Right lobe of liver (tissue), 6 donors: ENCODE data around the gene CCNQ. TPM values are rescaled to one million over a fixed set of nuclear protein-coding genes. Genes with fewer than 3 reads are reported as not detected.
A peak's percentile ranks its signal among the peaks of the same experiment; 100 is the strongest.

ENCODE experiments used
- ATAC-seq, 4 donors: fragments of 200-7000 bp; cut with Tn5 transposase; one replicate each; pipeline ENCODE4 v1.9.1; 2020; ENCODE audit warnings: mild to moderate bottlenecking in 4 of 4, moderate library complexity in 4 of 4
- DNase-seq, 3 donors: peaks; one replicate each; pipeline ENCODE4 v3.0.0-alpha.2; 2020
- H3K27ac ChIP-seq, 3 donors: fragments of 200-600 bp; one replicate each; pipeline ENCODE4 v1.8.0; 2022
- H3K27me3 ChIP-seq, 2 donors: fragments of 200-600 bp; one replicate each; pipeline ENCODE4 v1.8.0; 2022
- H3K36me3 ChIP-seq, 4 donors: fragments of 200-600 bp; sonication (generic) in 1 of 4; one replicate each; pipeline versions ENCODE4 v1.5.1 to v1.8.0; 2017 to 2022; ENCODE audit warnings: control low read depth in 1 of 4
- H3K4me1 ChIP-seq, 4 donors: fragments of 200-600 bp; sonication (generic) in 1 of 4; one replicate each; pipeline versions ENCODE4 v1.5.1 to v1.8.0; 2017 to 2022; ENCODE audit warnings: control low read depth in 1 of 4
- H3K4me3 ChIP-seq, 3 donors: fragments of 200-600 bp; one replicate each; pipeline ENCODE4 v1.8.0; 2022
- H3K9me3 ChIP-seq, 4 donors: fragments of 200-600 bp; sonication (generic) in 1 of 4; one replicate each; pipeline versions ENCODE4 v1.5.1 to v1.8.0; 2017 to 2022; ENCODE audit warnings: control low read depth in 1 of 4
- POLR2A ChIP-seq: fragments of 450-650 bp; IDR thresholded peaks from one replicate; pipeline ENCODE4 v1.6.1; 2017; ENCODE audit warnings: antibody characterized with exemption, mild to moderate bottlenecking
- WGBS: methylation state at CpG from one replicate; pipeline ENCODE4 v1.1.6; 2018; ENCODE audit warnings: low coverage, low lambda C conversion rate; ENCODE audit not compliant: insufficient coverage; ENCODE audit errors: missing lambda C conversion rate; 5-methylcytosine and 5-hydroxymethylcytosine counted together
- intact Hi-C, 2 donors: fragments of 100-400 bp; cut with DNase I; formaldehyde crosslinking; loops; one replicate each; pipeline versions ENCODE4 v1.11.2 to v1.14.1; 2022
- total RNA-seq, 6 experiments: library from RNA; depleted of rRNA in 2 of 6; stranded (reverse); fragments of >200 nt in 2 of 6; fragmentation: NEBNext Ultra II Directional in 3 of 6; extraction: Animal tissue kit (Norgen Biotek cat#: 25700) in 3 of 6; gene quantifications; one replicate each; pipeline versions ENCODE4 v1.1.0 to v1.2.4, GENCODE V29; 2016 to 2023
- TF ChIP-seq, protein P1 (sequence below), 4 donors: fragments of 200-600 bp in 3 of 4; fragments of 450-650 bp in 1 of 4; IDR thresholded peaks; one replicate each; pipeline versions ENCODE4 v1.5.1 to v1.8.0; 2016 to 2022; ENCODE audit warnings: antibody characterized with exemption in 4 of 4, mild to moderate bottlenecking in 2 of 4
- donor health status: DM: no; HTN: yes; CAD: no.
- donor health status: DM: no; HTN: no; CAD: no.
- donor health status: DM: no; HTN: no; CAD: no.
- donor health status: DM: no; HTN: yes; CAD: no.
- donor health status: DM: no; HTN: yes; CAD: no.

CCNQ gene
- total RNA-seq, 6 experiments from 2014 or later = 5.6 to 14.0 (median 7.5) TPM

DNA sequence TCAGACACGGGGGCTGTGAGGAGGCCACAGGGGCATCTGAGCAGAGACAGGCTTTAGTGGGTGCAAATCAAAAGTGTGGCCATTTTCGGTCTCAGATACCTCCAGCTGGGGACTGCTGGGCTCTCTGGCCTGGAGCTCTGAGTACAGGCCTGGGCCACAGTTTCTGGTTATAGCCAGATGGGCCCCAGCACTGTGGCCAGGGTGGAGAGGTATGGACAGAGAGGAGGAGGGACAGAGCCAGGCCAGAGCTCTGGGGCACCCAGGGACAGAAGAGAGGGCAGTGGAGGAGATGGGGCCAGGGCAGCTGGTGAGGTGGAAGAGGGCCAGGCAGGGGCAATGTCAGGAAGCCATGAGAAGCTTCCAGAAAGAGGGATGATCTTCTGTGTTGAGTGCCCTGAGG is 20.1 kb downstream of the CCNQ start:
- no peaks in the 10 kb centered on the region for H3K27me3 ChIP-seq
- H3K4me1 ChIP-seq = no peaks in the 10 kb centered on the region
- ATAC-seq (no peak), DNase-seq (no peak)
- no peak for TF ChIP-seq POLR2A
- TF ChIP-seq, protein P1, sequence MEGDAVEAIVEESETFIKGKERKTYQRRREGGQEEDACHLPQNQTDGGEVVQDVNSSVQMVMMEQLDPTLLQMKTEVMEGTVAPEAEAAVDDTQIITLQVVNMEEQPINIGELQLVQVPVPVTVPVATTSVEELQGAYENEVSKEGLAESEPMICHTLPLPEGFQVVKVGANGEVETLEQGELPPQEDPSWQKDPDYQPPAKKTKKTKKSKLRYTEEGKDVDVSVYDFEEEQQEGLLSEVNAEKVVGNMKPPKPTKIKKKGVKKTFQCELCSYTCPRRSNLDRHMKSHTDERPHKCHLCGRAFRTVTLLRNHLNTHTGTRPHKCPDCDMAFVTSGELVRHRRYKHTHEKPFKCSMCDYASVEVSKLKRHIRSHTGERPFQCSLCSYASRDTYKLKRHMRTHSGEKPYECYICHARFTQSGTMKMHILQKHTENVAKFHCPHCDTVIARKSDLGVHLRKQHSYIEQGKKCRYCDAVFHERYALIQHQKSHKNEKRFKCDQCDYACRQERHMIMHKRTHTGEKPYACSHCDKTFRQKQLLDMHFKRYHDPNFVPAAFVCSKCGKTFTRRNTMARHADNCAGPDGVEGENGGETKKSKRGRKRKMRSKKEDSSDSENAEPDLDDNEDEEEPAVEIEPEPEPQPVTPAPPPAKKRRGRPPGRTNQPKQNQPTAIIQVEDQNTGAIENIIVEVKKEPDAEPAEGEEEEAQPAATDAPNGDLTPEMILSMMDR (IDR thresholded peaks at IDR 0.05) = no peak
- no peaks in the 10 kb centered on the region for H3K36me3 ChIP-seq
- H3K4me3 ChIP-seq = no peak overlapping the region
- no peaks in the 10 kb centered on the region for H3K9me3 ChIP-seq
- WGBS = no CpG with 5 or more reads among the region's 2 CpGs
- intact Hi-C loops = no loop called here
- H3K27ac ChIP-seq = no peak overlapping the region

DNA sequence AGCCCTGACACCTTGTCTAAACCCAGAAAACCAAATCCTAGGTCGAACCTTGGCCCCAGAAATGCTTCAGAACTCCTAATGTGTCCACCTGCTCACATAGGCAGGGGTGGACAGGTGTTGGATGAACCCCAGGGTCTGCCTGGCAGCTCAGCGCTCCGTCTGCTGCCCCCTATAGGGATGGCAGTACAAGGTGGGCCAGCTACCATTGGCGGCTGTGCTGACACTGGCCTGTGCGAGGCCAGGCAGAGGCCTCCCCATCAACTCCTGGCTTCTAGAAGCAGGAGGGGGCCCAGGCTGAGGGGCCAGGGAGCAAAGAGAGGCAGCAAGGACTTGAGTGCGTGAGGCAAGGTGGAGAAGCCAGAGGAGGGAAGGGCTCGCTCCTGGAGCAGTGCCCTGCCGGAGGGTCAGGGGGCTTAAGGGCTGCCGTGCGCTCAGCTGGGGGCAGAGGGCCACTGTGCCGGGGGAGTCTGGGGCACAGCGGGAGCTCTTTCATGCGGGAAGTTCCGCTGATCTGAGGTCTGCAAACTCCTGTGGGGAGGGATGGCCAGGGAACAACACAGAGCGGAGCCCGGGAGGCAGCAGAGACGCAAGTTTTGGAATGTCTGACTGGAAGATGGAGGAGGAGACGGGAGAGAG is 20.6 kb downstream of the CCNQ start:
- Histone ChIP-seq H3K27me3 (no peaks in the 10 kb centered on the region), H3K36me3 (no peaks in the 10 kb centered on the region), H3K4me1 (no peaks in the 10 kb centered on the region), H3K27ac (no peak overlapping the region), H3K4me3 (no peak overlapping the region), H3K9me3 (no peaks in the 10 kb centered on the region)
- no peak for TF ChIP-seq POLR2A
- TF ChIP-seq, protein P1 (IDR thresholded peaks at IDR 0.05) = no peak
- DNase-seq (no peak), ATAC-seq (no peak)
- intact Hi-C loops = no loop called here
- WGBS = 90% methylated on average over 4 of the region's 18 CpGs

DNA sequence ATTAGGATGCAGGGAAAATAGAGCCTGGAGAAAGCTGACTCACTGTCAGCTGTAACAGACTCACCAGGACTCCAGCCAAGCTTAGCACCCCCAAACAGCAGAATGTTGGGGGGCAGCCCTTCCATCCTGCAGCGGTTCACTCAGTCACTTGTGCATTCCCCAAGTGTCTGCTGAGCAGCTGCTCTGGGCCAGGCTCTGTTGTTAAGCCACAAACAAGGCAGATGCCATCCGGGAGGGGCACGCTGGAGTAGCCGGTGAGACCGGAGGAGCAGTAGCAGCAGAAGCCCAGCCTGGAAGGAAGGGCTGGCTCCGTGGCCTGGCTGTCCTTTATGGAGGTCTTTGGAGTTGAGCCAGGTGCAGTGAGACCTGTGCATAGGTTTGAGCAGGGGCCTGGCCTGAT is 22.0 kb downstream of the CCNQ start:
- Histone ChIP-seq H3K4me1 (no peaks in the 10 kb centered on the region), H3K36me3 (no peaks in the 10 kb centered on the region), H3K9me3 (no peaks in the 10 kb centered on the region), H3K27ac (no peak overlapping the region), H3K27me3 (no peaks in the 10 kb centered on the region), H3K4me3 (no peak overlapping the region)
- DNase-seq (no peak), ATAC-seq (no peak)
- intact Hi-C loops = no loop called here
- 83% methylated on average over 4 of the region's 6 CpGs for WGBS
- TF ChIP-seq POLR2A = no peak
- TF ChIP-seq, protein P1 (IDR thresholded peaks at IDR 0.05) = no peak

DNA sequence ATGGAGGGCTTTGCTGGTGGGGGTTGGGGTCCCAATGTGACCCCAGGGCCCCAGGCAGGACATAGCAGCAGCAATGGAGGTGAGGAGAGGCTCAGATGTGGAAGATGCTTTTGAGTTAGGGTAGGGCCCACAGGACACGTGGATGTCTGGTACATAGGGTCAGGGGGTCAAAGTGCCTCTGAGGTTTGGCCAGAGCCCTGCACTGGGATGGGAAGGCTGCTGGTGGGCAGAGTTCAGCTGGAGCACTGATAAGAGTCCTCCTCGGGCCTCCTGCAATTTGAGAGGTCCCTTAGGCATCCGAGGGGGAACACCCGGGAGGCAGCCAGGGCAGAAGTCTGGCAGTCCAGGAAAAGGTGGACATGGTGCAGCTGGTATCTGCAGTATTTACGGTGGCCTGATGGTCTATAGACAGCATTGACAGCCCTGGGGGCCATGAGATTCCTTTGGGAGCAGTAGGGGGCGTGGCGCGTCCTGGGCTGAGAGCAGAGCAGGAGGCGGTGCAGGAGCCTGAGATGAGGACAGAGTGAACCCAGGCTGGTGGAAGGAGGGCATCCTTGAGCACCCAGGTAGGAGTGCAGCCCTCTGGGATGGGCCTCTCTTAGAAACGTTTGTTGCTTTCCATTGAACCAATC is 22.6 kb downstream of the CCNQ start:
- WGBS = 80% methylated on average over 4 of the region's 10 CpGs

More for the DNA sequence above, 22.6 kb downstream of the CCNQ start:
- no peak overlapping the region for H3K4me3 ChIP-seq
- no peaks in the 10 kb centered on the region for H3K4me1 ChIP-seq
- no peaks in the 10 kb centered on the region for H3K9me3 ChIP-seq
- H3K36me3 ChIP-seq = no peaks in the 10 kb centered on the region
- no peaks in the 10 kb centered on the region for H3K27me3 ChIP-seq
- intact Hi-C loops = no loop called here
- ATAC-seq (peak in 2 of 4 donors; percentile 23 to 25), DNase-seq (no peak)
- no peak overlapping the region for H3K27ac ChIP-seq
- TF ChIP-seq, protein P1 (IDR thresholded peaks at IDR 0.05) = no peak
- TF ChIP-seq POLR2A = no peak
